ENCODE data around the gene ZNF85. TPM values are rescaled to one million over a fixed set of nuclear protein-coding genes. Genes with fewer than 3 reads are reported as not detected.

ZNF85 gene
- total RNA-seq (2014; rRNA removed; shearing (Covaris generic)), result 13.6 and 14.0 TPM in 2 replicates

DNA sequence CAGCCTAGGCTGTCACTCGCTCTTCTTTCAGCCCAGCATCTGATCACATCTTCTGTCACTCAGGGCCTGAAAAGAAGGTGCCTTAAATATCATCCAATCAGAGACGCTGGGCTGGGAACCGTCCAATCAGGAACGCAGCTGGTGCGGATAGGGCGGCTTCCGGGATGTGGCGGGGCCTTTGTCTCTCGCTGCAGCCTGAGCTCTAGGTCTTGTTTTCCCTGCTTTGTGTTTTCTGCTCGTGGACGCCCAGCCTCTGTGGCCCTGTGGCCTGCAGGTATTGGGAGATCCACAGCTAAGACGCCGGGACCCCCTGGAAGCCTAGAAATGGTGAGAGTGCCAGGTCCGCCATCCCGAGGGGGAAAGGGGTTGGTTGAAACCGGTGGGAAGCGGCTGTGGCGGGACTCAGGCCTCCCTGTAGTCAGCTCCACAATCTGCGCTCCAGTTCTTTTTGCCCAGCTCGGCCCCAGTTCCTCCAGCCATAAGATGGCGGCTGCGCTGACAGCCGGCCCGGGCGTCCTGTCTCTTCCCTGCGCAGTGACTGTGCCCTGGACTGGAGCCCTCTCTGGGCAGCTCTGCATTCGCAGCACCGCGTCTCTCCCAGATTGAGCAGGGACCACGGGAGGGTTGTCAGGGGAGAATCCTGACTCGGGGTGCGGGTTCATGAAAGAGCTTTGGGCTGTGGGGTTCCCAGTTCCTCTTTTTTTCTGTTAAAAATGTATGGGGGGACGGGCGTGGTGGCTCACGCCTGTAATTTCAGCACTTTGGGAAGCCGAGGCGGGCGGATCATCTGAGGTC is at the start of gene ZNF85:
Gene ZNF85, plus strand, starts transcription at position 175 of the 795 bp plus-strand sequence. Its CDS starts 150 bp downstream, at position 325.

Other genes starting within 250 kb of the ZNF85 start
- 1.4 and 2.4 TPM in 2 replicates for gene ZNF66, start 146.9 kb upstream of the ZNF85 start, total RNA-seq (2014; rRNA removed; shearing (Covaris generic))
- gene ZNF430, start 97.4 kb downstream of the ZNF85 start, total RNA-seq (2014; rRNA removed; shearing (Covaris generic)), result 5.7 and 6.5 TPM in 2 replicates
- gene ZNF714, start 159.0 kb downstream of the ZNF85 start, total RNA-seq (2014; rRNA removed; shearing (Covaris generic)), result 12.3 and 19.4 TPM in 2 replicates
- gene ZNF431, start 218.8 kb downstream of the ZNF85 start, total RNA-seq (2014; rRNA removed; shearing (Covaris generic)), result 4.3 and 9.6 TPM in 2 replicates

All from A375 (cell line).